Measurements from ENCODE around the gene GRIK4.

DNA sequence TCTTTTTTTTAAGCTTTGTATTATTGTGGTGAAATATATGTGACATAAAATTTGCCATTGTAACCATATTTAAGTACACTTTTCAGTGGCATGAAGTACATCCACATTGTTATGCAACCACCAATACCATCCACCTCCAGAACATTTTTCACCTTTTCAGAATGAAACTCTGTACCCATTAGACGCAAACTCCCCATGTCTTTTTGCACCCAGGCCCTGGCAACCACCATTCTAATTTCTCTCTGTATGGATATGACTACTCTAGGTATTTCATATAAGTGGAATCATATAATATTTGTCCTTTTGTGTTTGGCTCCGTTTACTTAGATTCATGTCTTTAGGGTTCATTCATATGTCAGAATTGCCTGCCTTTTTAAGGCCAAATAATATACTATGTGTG, 329.5 kb downstream of the GRIK4 start:
- TF ChIP-seq, protein P1, sequence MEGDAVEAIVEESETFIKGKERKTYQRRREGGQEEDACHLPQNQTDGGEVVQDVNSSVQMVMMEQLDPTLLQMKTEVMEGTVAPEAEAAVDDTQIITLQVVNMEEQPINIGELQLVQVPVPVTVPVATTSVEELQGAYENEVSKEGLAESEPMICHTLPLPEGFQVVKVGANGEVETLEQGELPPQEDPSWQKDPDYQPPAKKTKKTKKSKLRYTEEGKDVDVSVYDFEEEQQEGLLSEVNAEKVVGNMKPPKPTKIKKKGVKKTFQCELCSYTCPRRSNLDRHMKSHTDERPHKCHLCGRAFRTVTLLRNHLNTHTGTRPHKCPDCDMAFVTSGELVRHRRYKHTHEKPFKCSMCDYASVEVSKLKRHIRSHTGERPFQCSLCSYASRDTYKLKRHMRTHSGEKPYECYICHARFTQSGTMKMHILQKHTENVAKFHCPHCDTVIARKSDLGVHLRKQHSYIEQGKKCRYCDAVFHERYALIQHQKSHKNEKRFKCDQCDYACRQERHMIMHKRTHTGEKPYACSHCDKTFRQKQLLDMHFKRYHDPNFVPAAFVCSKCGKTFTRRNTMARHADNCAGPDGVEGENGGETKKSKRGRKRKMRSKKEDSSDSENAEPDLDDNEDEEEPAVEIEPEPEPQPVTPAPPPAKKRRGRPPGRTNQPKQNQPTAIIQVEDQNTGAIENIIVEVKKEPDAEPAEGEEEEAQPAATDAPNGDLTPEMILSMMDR (IDR thresholded peaks at IDR 0.05; ENCODE audit: insufficient read depth, low read depth, low read length) = no peak
- no peak for TF ChIP-seq EZH2 (IDR thresholded peaks at IDR 0.05; ENCODE audit: insufficient read depth, low read length)
